HEK293 (cell line): Measurements from ENCODE around the gene COMMD6.

Experiments used
- HIC1 ChIP-seq: fragments of 450-650 bp; formaldehyde crosslinking; IDR thresholded peaks from 2 replicates; pipeline ENCODE4 v1.5.1; 2016; ENCODE audit warnings: missing biosample characterization, missing genetic modification characterization
- KLF1 ChIP-seq: fragments of 450-650 bp; formaldehyde crosslinking; IDR thresholded peaks from 2 replicates; pipeline ENCODE4 v1.5.1; 2016; ENCODE audit warnings: missing biosample characterization, missing genetic modification characterization
- KLF10 ChIP-seq: fragments of 450-650 bp; IDR thresholded peaks from 2 replicates; pipeline ENCODE4 v1.5.1; 2018; ENCODE audit warnings: missing biosample characterization, mild to moderate bottlenecking, missing genetic modification characterization
- PRDM10 ChIP-seq: fragments of 450-650 bp; formaldehyde crosslinking; IDR thresholded peaks from 2 replicates; pipeline ENCODE4 v1.5.1; 2016; ENCODE audit warnings: missing biosample characterization, missing genetic modification characterization
- SCRT2 ChIP-seq: fragments of 450-650 bp; formaldehyde crosslinking; IDR thresholded peaks from 2 replicates; pipeline ENCODE4 v1.5.1; 2016; ENCODE audit warnings: missing biosample characterization, missing genetic modification characterization
- ZBTB26 ChIP-seq: fragments of 450-650 bp; formaldehyde crosslinking; optimal IDR thresholded peaks from 2 replicates; pipeline ENCODE3; 2016; ENCODE audit warnings: missing biosample characterization, mild to moderate bottlenecking, missing genetic modification characterization
- ZBTB7A ChIP-seq: fragments of 450-650 bp; formaldehyde crosslinking; IDR thresholded peaks from 2 replicates; pipeline ENCODE4 v1.5.1; 2016; ENCODE audit warnings: low read depth, missing biosample characterization, missing genetic modification characterization
- ZFHX2 ChIP-seq: fragments of 450-650 bp; formaldehyde crosslinking; conservative IDR thresholded peaks from 2 replicates; pipeline ENCODE4 v1.5.1; 2016; ENCODE audit warnings: missing biosample characterization, missing genetic modification characterization
- ZFP41 ChIP-seq: fragments of 450-650 bp; formaldehyde crosslinking; IDR thresholded peaks from 2 replicates; pipeline ENCODE4 v1.5.1; 2016; ENCODE audit warnings: missing biosample characterization, missing genetic modification characterization, borderline replicate concordance
- ZNF10 ChIP-seq: fragments of 450-650 bp; formaldehyde crosslinking; IDR thresholded peaks from 2 replicates; pipeline ENCODE4 v1.5.1; 2017; ENCODE audit warnings: missing biosample characterization, missing genetic modification characterization
- ZNF138 ChIP-seq: fragments of 450-650 bp; formaldehyde crosslinking; IDR thresholded peaks from 2 replicates; pipeline ENCODE4 v1.5.1; 2016; ENCODE audit warnings: missing biosample characterization, missing genetic modification characterization, borderline replicate concordance
- ZNF157 ChIP-seq: fragments of 450-650 bp; formaldehyde crosslinking; IDR thresholded peaks from 2 replicates; pipeline ENCODE4 v1.5.1; 2016; ENCODE audit warnings: missing biosample characterization, missing genetic modification characterization
- ZNF169 ChIP-seq: fragments of 450-650 bp; formaldehyde crosslinking; IDR thresholded peaks from 2 replicates; pipeline ENCODE4 v1.5.1; 2016; ENCODE audit warnings: missing biosample characterization, missing genetic modification characterization
- ZNF175 ChIP-seq: fragments of 450-650 bp; formaldehyde crosslinking; IDR thresholded peaks from 2 replicates; pipeline ENCODE4 v1.5.1; 2016; ENCODE audit warnings: missing biosample characterization, missing genetic modification characterization
- ZNF362 ChIP-seq: fragments of 450-650 bp; formaldehyde crosslinking; IDR thresholded peaks from 2 replicates; pipeline ENCODE4 v1.5.1; 2016; ENCODE audit warnings: missing biosample characterization, missing genetic modification characterization
- ZNF37A ChIP-seq: fragments of 450-650 bp; IDR thresholded peaks from 2 replicates; pipeline ENCODE4 v1.5.1; 2018; ENCODE audit warnings: missing biosample characterization, missing genetic modification characterization
- ZNF426 ChIP-seq: fragments of 450-650 bp; formaldehyde crosslinking; IDR thresholded peaks from 2 replicates; pipeline ENCODE4 v1.5.1; 2017; ENCODE audit warnings: missing biosample characterization, missing genetic modification characterization, mild to moderate bottlenecking, inconsistent platforms, moderate library complexity
- ZNF433 ChIP-seq: fragments of 450-650 bp; formaldehyde crosslinking; IDR thresholded peaks from 2 replicates; pipeline ENCODE4 v1.5.1; 2016; ENCODE audit warnings: missing biosample characterization, missing genetic modification characterization, low read depth
- ZNF513 ChIP-seq: fragments of 450-650 bp; IDR thresholded peaks from 2 replicates; pipeline ENCODE4 v1.5.1; 2018; ENCODE audit warnings: missing biosample characterization, missing genetic modification characterization
- ZNF514 ChIP-seq: fragments of 450-650 bp; formaldehyde crosslinking; IDR thresholded peaks from 2 replicates; pipeline ENCODE4 v1.5.1; 2016; ENCODE audit warnings: missing biosample characterization, missing genetic modification characterization
- ZNF521 ChIP-seq: fragments of 450-650 bp; formaldehyde crosslinking; IDR thresholded peaks from 2 replicates; pipeline ENCODE4 v1.5.1; 2017; ENCODE audit warnings: missing biosample characterization, mild to moderate bottlenecking, missing genetic modification characterization
- ZNF529 ChIP-seq: fragments of 450-650 bp; formaldehyde crosslinking; IDR thresholded peaks from 2 replicates; pipeline ENCODE4 v1.5.1; 2017; ENCODE audit warnings: missing genetic modification characterization, missing biosample characterization; ENCODE audit not compliant: insufficient replicate concordance
- ZNF544 ChIP-seq: fragments of 450-650 bp; formaldehyde crosslinking; IDR thresholded peaks from 2 replicates; pipeline ENCODE4 v1.5.0; 2017; ENCODE audit warnings: missing biosample characterization, missing genetic modification characterization
- ZNF623 ChIP-seq: fragments of 450-650 bp; formaldehyde crosslinking; IDR thresholded peaks from 2 replicates; pipeline ENCODE4 v1.5.1; 2016; ENCODE audit warnings: missing biosample characterization, missing genetic modification characterization
- ZNF624 ChIP-seq: fragments of 450-650 bp; formaldehyde crosslinking; IDR thresholded peaks from 2 replicates; pipeline ENCODE4 v1.5.1; 2017; ENCODE audit warnings: missing biosample characterization, missing genetic modification characterization
- ZNF629 ChIP-seq: fragments of 450-650 bp; formaldehyde crosslinking; IDR thresholded peaks from 2 replicates; pipeline ENCODE4 v1.5.1; 2017; ENCODE audit warnings: missing biosample characterization, missing genetic modification characterization
- ZNF654 ChIP-seq: fragments of 450-650 bp; formaldehyde crosslinking; IDR thresholded peaks from 2 replicates; pipeline ENCODE4 v1.5.1; 2016; ENCODE audit warnings: low read depth, missing biosample characterization, missing genetic modification characterization
- ZNF658 ChIP-seq: fragments of 450-650 bp; formaldehyde crosslinking; IDR thresholded peaks from 2 replicates; pipeline ENCODE4; 2016; ENCODE audit warnings: missing biosample characterization, missing genetic modification characterization
- ZNF670 ChIP-seq: fragments of 450-650 bp; formaldehyde crosslinking; IDR thresholded peaks from 2 replicates; pipeline ENCODE4 v1.5.1; 2016; ENCODE audit warnings: missing biosample characterization, missing genetic modification characterization, low read depth
- ZNF792 ChIP-seq: fragments of 450-650 bp; formaldehyde crosslinking; IDR thresholded peaks from 2 replicates; pipeline ENCODE4 v1.5.1; 2016; ENCODE audit warnings: missing biosample characterization, missing genetic modification characterization
- ZSCAN5A ChIP-seq: fragments of 450-650 bp; formaldehyde crosslinking; IDR thresholded peaks from 2 replicates; pipeline ENCODE4 v1.5.1; 2016; ENCODE audit warnings: missing biosample characterization, missing genetic modification characterization

COMMD6 gene

GRCh38 chr13:75480671-75481175, 56.9 kb downstream of the COMMD6 start (continued):
- no peak for TF ChIP-seq ZNF157 (tag by site-specific recombination)
- TF ChIP-seq PRDM10: peak; percentile 76
- TF ChIP-seq ZNF792 (tag by site-specific recombination): no peak; the same call in 1 of the 2 replicates
- no peak for TF ChIP-seq ZNF544 (tag by site-specific recombination)
- peak; percentile 77; the same call in 1 of the 2 replicates for TF ChIP-seq ZSCAN5A
- TF ChIP-seq ZFP41: no peak
- no peak for TF ChIP-seq ZNF433 (tag by site-specific recombination)
- TF ChIP-seq KLF10: no peak
- TF ChIP-seq ZNF624 (tag by site-specific recombination): no peak
- no peak for TF ChIP-seq ZNF658 (tag by site-specific recombination)
- peak; percentile 57 for TF ChIP-seq ZNF629 (tag by site-specific recombination)
- TF ChIP-seq ZNF426 (tag by site-specific recombination): no peak
- no peak for TF ChIP-seq ZNF670 (tag by site-specific recombination)
- TF ChIP-seq ZNF623: no peak
- no peak for TF ChIP-seq ZNF529 (tag by site-specific recombination)
- no peak for TF ChIP-seq ZNF362 (tag by site-specific recombination)
- peak; percentile 58; the same call in 1 of the 2 replicates for TF ChIP-seq SCRT2
- TF ChIP-seq ZNF138 (tag by site-specific recombination): no peak
- no peak; the same call in 1 of the 2 replicates for TF ChIP-seq ZNF10
- TF ChIP-seq KLF1 (tag by site-specific recombination): no peak
- no peak for TF ChIP-seq ZNF37A (tag by site-specific recombination)
- TF ChIP-seq HIC1 (tag by site-specific recombination): peak; percentile 80; the same call in 1 of the 2 replicates
- no peak for TF ChIP-seq ZNF175 (tag by site-specific recombination)
- TF ChIP-seq ZBTB26 (tag by site-specific recombination): peak; percentile 98
- TF ChIP-seq ZFHX2: peak; percentile 64
- no peak for TF ChIP-seq ZNF513 (tag by site-specific recombination)
- no peak for TF ChIP-seq ZNF514 (tag by site-specific recombination)
- peak; percentile 84; the same call in 1 of the 2 replicates for TF ChIP-seq ZBTB7A (tag by site-specific recombination)
- no peak for TF ChIP-seq ZNF169 (tag by site-specific recombination)
- TF ChIP-seq ZNF654 (tag by site-specific recombination): no peak
- TF ChIP-seq ZNF521: no peak
